WTC11 (cell line): ENCODE data around the gene TMEM183A.

Experiments
- JUN ChIP-seq: sonication (generic); formaldehyde crosslinking; IDR thresholded peaks from 2 replicates; pipeline ENCODE4 v1.8.0; 2023; ENCODE audit warnings: mild to moderate bottlenecking, missing genetic modification reagents
- KAT7 ChIP-seq: sonication (generic); formaldehyde crosslinking; IDR thresholded peaks from 2 replicates; pipeline ENCODE4 v1.8.1; 2023; ENCODE audit warnings: missing genetic modification reagents, mild to moderate bottlenecking, borderline replicate concordance
- MAX ChIP-seq: sonication (generic); formaldehyde crosslinking; IDR thresholded peaks from 2 replicates; pipeline ENCODE4 v1.8.0; 2022; ENCODE audit warnings: mild to moderate bottlenecking, missing genetic modification reagents
- NR1H2 ChIP-seq: sonication (generic); formaldehyde crosslinking; IDR thresholded peaks from 2 replicates; pipeline ENCODE4 v1.9.0; 2021; ENCODE audit warnings: mild to moderate bottlenecking, moderate library complexity, missing genetic modification reagents
- NR2C2 ChIP-seq: sonication (generic); formaldehyde crosslinking; IDR thresholded peaks from 2 replicates; pipeline ENCODE4 v1.8.0; 2022; ENCODE audit warnings: mild to moderate bottlenecking, missing genetic modification reagents
- NR3C1 ChIP-seq: sonication (generic); formaldehyde crosslinking; conservative IDR thresholded peaks from 2 replicates; pipeline ENCODE4 v1.8.1; 2023; ENCODE audit warnings: low read depth, mild to moderate bottlenecking, missing genetic modification reagents
- RELA ChIP-seq: sonication (generic); formaldehyde crosslinking; IDR thresholded peaks from 2 replicates; pipeline ENCODE4 v1.8.1; 2022; ENCODE audit warnings: missing genetic modification reagents, mild to moderate bottlenecking, borderline replicate concordance
- RORB ChIP-seq: fragments of 250-450 bp; sonication (Bioruptor Pico); IDR thresholded peaks from 2 replicates; pipeline ENCODE4 v1.9.0; 2021; ENCODE audit warnings: mild to moderate bottlenecking
- SMAD3 ChIP-seq: sonication (generic); formaldehyde crosslinking; IDR thresholded peaks from 2 replicates; pipeline ENCODE4 v1.8.0; 2022; ENCODE audit warnings: missing genetic modification reagents, mild to moderate bottlenecking, borderline replicate concordance
- SP1 ChIP-seq: sonication (generic); formaldehyde crosslinking; conservative IDR thresholded peaks from 2 replicates; pipeline ENCODE4 v1.8.1; 2022; ENCODE audit warnings: missing genetic modification reagents
- TP53 ChIP-seq: sonication (generic); formaldehyde crosslinking; IDR thresholded peaks from 2 replicates; pipeline ENCODE4 v1.8.1; 2023; ENCODE audit warnings: mild to moderate bottlenecking, missing genetic modification reagents
- TF ChIP-seq, protein P1 (sequence below): fragments of 200-600 bp; IDR thresholded peaks from 2 replicates; pipeline ENCODE4 v1.8.0; 2022; ENCODE audit warnings: antibody characterized with exemption
- TF ChIP-seq, protein P2 (sequence below): sonication (generic); formaldehyde crosslinking; IDR thresholded peaks from 2 replicates; pipeline ENCODE4 v1.8.0; 2022; ENCODE audit warnings: mild to moderate bottlenecking, missing genetic modification reagents

DNA sequence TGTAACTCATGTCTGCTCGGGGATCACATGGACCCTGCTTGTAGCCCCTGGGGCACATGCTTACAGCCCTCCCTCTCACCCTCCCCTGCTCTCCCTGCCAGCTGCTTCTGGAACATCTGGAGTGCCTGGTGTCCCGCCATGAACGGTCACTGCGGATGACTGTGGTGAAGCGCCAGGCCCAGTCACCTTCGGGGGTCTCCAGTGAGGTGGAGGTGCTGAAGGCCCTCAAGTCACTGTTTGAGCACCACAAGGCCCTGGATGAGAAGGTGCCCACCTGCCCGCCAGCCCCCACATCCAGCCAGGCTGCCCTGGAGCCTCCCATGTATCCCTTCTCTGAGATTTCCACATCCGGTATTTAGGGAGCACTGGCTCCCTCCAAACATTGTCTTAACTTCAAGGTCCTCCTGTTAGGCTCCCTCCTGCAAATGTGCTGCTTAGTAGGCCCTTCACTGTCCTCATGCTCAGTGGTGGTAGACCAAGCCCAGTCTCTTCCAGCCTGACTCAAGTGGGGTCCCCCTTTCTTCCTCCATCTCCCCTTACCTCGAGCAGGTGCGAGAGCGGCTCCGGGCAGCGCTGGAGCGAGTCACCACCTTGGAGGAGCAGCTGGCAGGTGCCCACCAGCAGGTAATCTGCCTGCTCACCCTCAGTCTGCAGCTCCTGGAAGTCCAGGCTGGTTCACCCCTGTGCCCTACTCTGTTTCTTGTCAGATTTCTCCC, 36.8 kb downstream of the TMEM183A start:
- TF ChIP-seq MAX (CRISPR knock-in tag) = no peak
- TF ChIP-seq RELA = no peak
- TF ChIP-seq, protein P1, sequence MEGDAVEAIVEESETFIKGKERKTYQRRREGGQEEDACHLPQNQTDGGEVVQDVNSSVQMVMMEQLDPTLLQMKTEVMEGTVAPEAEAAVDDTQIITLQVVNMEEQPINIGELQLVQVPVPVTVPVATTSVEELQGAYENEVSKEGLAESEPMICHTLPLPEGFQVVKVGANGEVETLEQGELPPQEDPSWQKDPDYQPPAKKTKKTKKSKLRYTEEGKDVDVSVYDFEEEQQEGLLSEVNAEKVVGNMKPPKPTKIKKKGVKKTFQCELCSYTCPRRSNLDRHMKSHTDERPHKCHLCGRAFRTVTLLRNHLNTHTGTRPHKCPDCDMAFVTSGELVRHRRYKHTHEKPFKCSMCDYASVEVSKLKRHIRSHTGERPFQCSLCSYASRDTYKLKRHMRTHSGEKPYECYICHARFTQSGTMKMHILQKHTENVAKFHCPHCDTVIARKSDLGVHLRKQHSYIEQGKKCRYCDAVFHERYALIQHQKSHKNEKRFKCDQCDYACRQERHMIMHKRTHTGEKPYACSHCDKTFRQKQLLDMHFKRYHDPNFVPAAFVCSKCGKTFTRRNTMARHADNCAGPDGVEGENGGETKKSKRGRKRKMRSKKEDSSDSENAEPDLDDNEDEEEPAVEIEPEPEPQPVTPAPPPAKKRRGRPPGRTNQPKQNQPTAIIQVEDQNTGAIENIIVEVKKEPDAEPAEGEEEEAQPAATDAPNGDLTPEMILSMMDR = no peak
- TF ChIP-seq, protein P2, sequence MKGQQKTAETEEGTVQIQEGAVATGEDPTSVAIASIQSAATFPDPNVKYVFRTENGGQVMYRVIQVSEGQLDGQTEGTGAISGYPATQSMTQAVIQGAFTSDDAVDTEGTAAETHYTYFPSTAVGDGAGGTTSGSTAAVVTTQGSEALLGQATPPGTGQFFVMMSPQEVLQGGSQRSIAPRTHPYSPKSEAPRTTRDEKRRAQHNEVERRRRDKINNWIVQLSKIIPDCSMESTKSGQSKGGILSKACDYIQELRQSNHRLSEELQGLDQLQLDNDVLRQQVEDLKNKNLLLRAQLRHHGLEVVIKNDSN (CRISPR knock-in tag) = no peak
- TF ChIP-seq NR3C1 = no peak
- TF ChIP-seq NR1H2 (CRISPR knock-in tag) = no peak
- no peak for TF ChIP-seq NR2C2 (CRISPR knock-in tag)
- no peak for TF ChIP-seq RORB (CRISPR knock-in tag)
- no peak for TF ChIP-seq SMAD3 (CRISPR knock-in tag)
- TF ChIP-seq SP1 (CRISPR knock-in tag) = no peak
- no peak for TF ChIP-seq KAT7 (CRISPR knock-in tag)
- no peak for TF ChIP-seq TP53 (CRISPR knock-in tag)
- no peak for TF ChIP-seq JUN (CRISPR knock-in tag)
